Activated CD8-positive, alpha-beta memory T cell treated with anti-CD3 and anti-CD28 coated beads for 48 hours (primary cell): ENCODE results near the gene TBC1D1.

ENCODE experiments used
- DNase-seq, 3 experiments: peaks; one replicate each; pipeline ENCODE4 v3.0.0-alpha.2; 2020; ENCODE audit warnings: low read depth in 2 of 3, low spot score in 2 of 3

TBC1D1 gene

GRCh38 chr4:38184404-38184803, 293.5 kb downstream of the TBC1D1 start:
- DNase-seq, result no peak

GRCh38 chr4:38185406-38186144, 294.7 kb downstream of the TBC1D1 start:
- DNase-seq, result no peak

GRCh38 chr4:38188136-38188535, 297.3 kb downstream of the TBC1D1 start:
- no peak for DNase-seq

GRCh38 chr4:38188631-38189101, 297.8 kb downstream of the TBC1D1 start:
- no peak for DNase-seq
